GM21529 (cell line): ENCODE data around the gene NISCH.

Source experiments
- ATAC-seq: cut with Tn5 transposase; IDR thresholded peaks from one replicate; pipeline ENCODE4 v1.9.1; 2021; ENCODE audit not compliant: unreplicated experiment

The NISCH gene

GRCh38 chr3:52446631-52447511 lies 8.5 kb upstream of the NISCH start:
- ATAC-seq, result no peak

- no peak for ATAC-seq
These were observed 7.7 kb upstream of the NISCH start for GRCh38 chr3:52447512-52448355.

- no peak for ATAC-seq
These were observed 4.7 kb upstream of the NISCH start for GRCh38 chr3:52450489-52451236.

GRCh38 chr3:52451237-52452083 lies 3.9 kb upstream of the NISCH start:
- ATAC-seq, result no peak

- no peak for ATAC-seq
These were observed 3.3 kb upstream of the NISCH start for GRCh38 chr3:52452126-52452525.

GRCh38 chr3:52452570-52453221 lies 2.7 kb upstream of the NISCH start:
- ATAC-seq, result no peak

- ATAC-seq, result no peak
These were observed 1.7 kb upstream of the NISCH start, which contains the start of gene TNNC1 for GRCh38 chr3:52453496-52454249. TNNC1 (minus strand) TSS chr3:52454041; CDS start chr3:52454015, 26 bp downstream.

- ATAC-seq, result no peak
These were observed 1.0 kb upstream of the NISCH start for GRCh38 chr3:52454250-52454937.

GRCh38 chr3:52454938-52455282 lies 494 bp upstream of the NISCH start:
- ATAC-seq, result no peak

GRCh38 chr3:52456169-52456799 lies 880 bp downstream of the NISCH start:
- no peak for ATAC-seq

GRCh38 chr3:52456800-52457183 lies 1.4 kb downstream of the NISCH start:
- ATAC-seq, result no peak

GRCh38 chr3:52458031-52458760 lies 2.8 kb downstream of the NISCH start:
- no peak for ATAC-seq

GRCh38 chr3:52458770-52459545 lies 3.6 kb downstream of the NISCH start:
- no peak for ATAC-seq

- ATAC-seq, result no peak
These were observed 6.5 kb downstream of the NISCH start for GRCh38 chr3:52461874-52462273.

- no peak for ATAC-seq
These were observed 8.0 kb downstream of the NISCH start for GRCh38 chr3:52463416-52463815.

GRCh38 chr3:52468336-52468735 lies 12.9 kb downstream of the NISCH start:
- no peak for ATAC-seq

- ATAC-seq, result no peak
These were observed 13.6 kb downstream of the NISCH start for GRCh38 chr3:52469001-52469400.
